K562 (cell line): ENCODE measurements around the gene ZNF586. TPM values are rescaled to one million over a fixed set of nuclear protein-coding genes. Genes with fewer than 3 reads are reported as not detected.
A peak's percentile ranks its signal among the peaks of the same experiment; 100 is the strongest.

Experiments used
- BACH1 ChIP-seq: fragments of 200-800 bp; sonication (Bioruptor generic); IDR thresholded peaks from 2 replicates; pipeline ENCODE4 v1.6.1; 2016; ENCODE audit warnings: missing genetic modification characterization, missing compliant biosample characterization
- BCLAF1 ChIP-seq, 2 experiments: fragments of 450-650 bp in 1 of 2; IDR thresholded peaks; 2 replicates each; pipeline ENCODE4 v1.6.1; 2011 to 2017; ENCODE audit warnings: low read depth in 2 of 2, antibody characterized with exemption in 1 of 2, borderline replicate concordance in 1 of 2, low read length in 1 of 2, mild to moderate bottlenecking in 1 of 2, mixed read lengths in 1 of 2; ENCODE audit not compliant: control insufficient read depth in 1 of 2
- CREB5 ChIP-seq: fragments of 250-450 bp; sonication (Bioruptor Pico); IDR thresholded peaks from 2 replicates; pipeline ENCODE4 v1.5.0; 2020; ENCODE audit warnings: mild to moderate bottlenecking
- CREM ChIP-seq: IDR thresholded peaks from 2 replicates; pipeline ENCODE4 v1.6.1; 2014; ENCODE audit warnings: antibody characterized with exemption, low read depth
- DDX20 ChIP-seq: fragments of 450-650 bp; IDR thresholded peaks from 2 replicates; pipeline ENCODE4 v1.6.1; 2016; ENCODE audit warnings: missing genetic modification characterization, low read depth, mild to moderate bottlenecking, missing compliant biosample characterization, moderate library complexity
- E2F3 ChIP-seq: fragments of 250-450 bp; sonication (Bioruptor Pico); IDR thresholded peaks from 2 replicates; pipeline ENCODE4 v1.4.0; 2020; ENCODE audit warnings: mild to moderate bottlenecking
- E2F6 ChIP-seq, 2 experiments: IDR thresholded peaks; 2 replicates each; pipeline ENCODE4 v1.6.1; 2011; ENCODE audit warnings: borderline replicate concordance in 1 of 2, control low read depth in 1 of 2, low read depth in 1 of 2, low read length in 1 of 2, mild to moderate bottlenecking in 1 of 2, mixed read lengths in 1 of 2, moderate library complexity in 1 of 2; ENCODE audit not compliant: insufficient read depth in 1 of 2, insufficient read length in 1 of 2, poor library complexity in 1 of 2, severe bottlenecking in 1 of 2; ENCODE audit errors: extremely low read depth in 1 of 2
- HEY1 ChIP-seq: fragments of 250-450 bp; sonication (Bioruptor Pico); IDR thresholded peaks from 2 replicates; pipeline ENCODE4 v1.5.0; 2020; ENCODE audit warnings: mild to moderate bottlenecking, moderate library complexity, borderline replicate concordance
- HMGXB4 ChIP-seq: sonication (generic); formaldehyde crosslinking; IDR thresholded peaks from 2 replicates; pipeline ENCODE4 v1.8.1; 2023; ENCODE audit warnings: mild to moderate bottlenecking, missing genetic modification reagents
- KLF10 ChIP-seq: fragments of 250-450 bp; sonication (Bioruptor Pico); IDR thresholded peaks from 2 replicates; pipeline ENCODE4 v1.6.1; 2021; ENCODE audit warnings: matching md5 sums
- KLF16 ChIP-seq: IDR thresholded peaks from 2 replicates; pipeline ENCODE4 v1.6.1; 2016; ENCODE audit warnings: antibody characterized with exemption
- LCOR ChIP-seq: sonication (generic); formaldehyde crosslinking; IDR thresholded peaks from 2 replicates; pipeline ENCODE4 v1.8.0; 2022; ENCODE audit warnings: mild to moderate bottlenecking, missing genetic modification reagents
- NELFE ChIP-seq: IDR thresholded peaks from 2 replicates; pipeline ENCODE4 v1.6.1; 2011; ENCODE audit warnings: mild to moderate bottlenecking; ENCODE audit not compliant: insufficient read depth, insufficient read length
- NFRKB ChIP-seq: fragments of 450-650 bp; IDR thresholded peaks from 2 replicates; pipeline ENCODE4 v1.6.1; 2016; ENCODE audit warnings: low read depth
- PURB ChIP-seq: sonication (generic); formaldehyde crosslinking; IDR thresholded peaks from 2 replicates; pipeline ENCODE4 v1.9.0; 2021; ENCODE audit warnings: low read depth, mild to moderate bottlenecking, missing genetic modification reagents
- RAD21 ChIP-seq, 2 experiments: fragments of 250-450 bp in 1 of 2; fragments of 450-650 bp in 1 of 2; sonication (Bioruptor Pico) in 1 of 2; formaldehyde crosslinking in 1 of 2; IDR thresholded peaks in 1 of 2; conservative IDR thresholded peaks in 1 of 2; 2 replicates each; pipeline versions ENCODE4 v1.4.0 to v1.8.0; 2020 to 2022; ENCODE audit warnings: mild to moderate bottlenecking in 2 of 2, moderate library complexity in 1 of 2
- RNF2 ChIP-seq: sonication (generic); IDR thresholded peaks from 2 replicates; pipeline ENCODE4 v1.6.1; 2016
- SNIP1 ChIP-seq: fragments of 450-650 bp; IDR thresholded peaks from 2 replicates; pipeline ENCODE4 v1.7.1; 2017; ENCODE audit warnings: low read depth, mild to moderate bottlenecking
- ZNF217 ChIP-seq: sonication (generic); formaldehyde crosslinking; IDR thresholded peaks from 2 replicates; pipeline ENCODE4 v1.8.0; 2022; ENCODE audit warnings: mild to moderate bottlenecking, missing genetic modification reagents
- ZNF239 ChIP-seq: fragments of 250-450 bp; sonication (Bioruptor Pico); IDR thresholded peaks from 2 replicates; pipeline ENCODE4 v1.4.0; 2020; ENCODE audit warnings: mild to moderate bottlenecking
- ZNF354B ChIP-seq: fragments of 250-450 bp; sonication (Bioruptor Pico); IDR thresholded peaks from 2 replicates; pipeline ENCODE4 v1.4.0; 2020
- polyA plus RNA-seq, 8 experiments: library from polyadenylated mRNA; depleted of rRNA in 4 of 8; stranded (reverse) in 5 of 8; unstranded in 3 of 8; fragments of >200 nt; fragmentation: Nextera tagmentation in 2 of 8; fragmentation: Illumina TruSeq in 1 of 8; extraction: Ambion mirVana in 2 of 8; extraction: Trizol in 1 of 8; gene quantifications; 2 replicates each; pipeline versions ENCODE4 v1.2.1 to v1.2.3, GENCODE V29; 2011 to 2014; ENCODE audit warnings: inconsistent platforms in 1 of 8, missing spikeins in 1 of 8
- total RNA-seq, 7 experiments: library from RNA; depleted of rRNA in 6 of 7; stranded (reverse); fragments of >200 nt in 6 of 7; fragmentation: Illumina TruSeq in 2 of 7; extraction: Trizol in 2 of 7; gene quantifications; 2 replicates each; pipeline versions ENCODE4 v1.2.1 to v1.2.3, GENCODE V29; 2011 to 2021; ENCODE audit warnings: low replicate concordance in 1 of 7

The ZNF586 gene
- total and polyA plus RNA-seq, 9 of the 15 experiments (the other 6 are each of a cell fraction or from before 2014, with no cell fraction given) = 2.5 to 12.6 (median 8.4) TPM

GRCh38 chr19:57830071-57830602, 60.7 kb downstream of the ZNF586 start, which contains the start of gene ZNF587B (continued):
- TF ChIP-seq PURB (CRISPR knock-in tag) (no peak), ZNF217 (CRISPR knock-in tag) (no peak), CREB5 (no peak), KLF16 (no peak), ZNF354B (CRISPR knock-in tag) (no peak), HEY1 (CRISPR knock-in tag) (no peak), RNF2 (no peak), KLF10 (no peak), BCLAF1 (IDR thresholded peaks at IDR 0.05; ENCODE audit: borderline replicate concordance in 1 of 2, control insufficient read depth in 1 of 2, low read depth in 2 of 2, low read length in 1 of 2) (no peak), CREM (no peak), LCOR (no peak), E2F3 (no peak), BACH1 (tag) (no peak), RAD21 (CRISPR knock-in tag; conservative IDR thresholded peaks at IDR 0.05 in 1 of 2, IDR thresholded peaks at IDR 0.05 in 1 of 2) (peak in 1 of 2 experiments; percentile 56; a peak in 2 of 4 replicates), NELFE (no peak), NFRKB (no peak), ZNF239 (no peak), E2F6 (IDR thresholded peaks at IDR 0.05; ENCODE audit: borderline replicate concordance in 1 of 2, extremely low read depth in 1 of 2, insufficient read depth in 1 of 2, insufficient read length in 1 of 2, low read depth in 1 of 2, low read length in 1 of 2, poor library complexity in 1 of 2, severe bottlenecking in 1 of 2) (peak in 1 of 2 experiments; percentile 26), DDX20 (tag) (no peak), HMGXB4 (CRISPR knock-in tag) (no peak), SNIP1 (no peak)
